Suprapubic skin (tissue), 3 donors: ENCODE results near the gene UBTD2.
"Not testable (repeated sequence)": the region's sequence is repeated elsewhere in the genome, so short reads cannot be mapped to it uniquely, and the experiment has no call there.

ENCODE experiments used
- EP300 ChIP-seq: sonication (generic); formaldehyde crosslinking; IDR thresholded peaks from one replicate; pipeline ENCODE4 v1.6.1; 2017; ENCODE audit warnings: antibody characterized with exemption
- POLR2A ChIP-seq, 2 donors: fragments of 450-650 bp; IDR thresholded peaks; one replicate each; pipeline ENCODE4 v1.6.1; 2017; ENCODE audit warnings: antibody characterized with exemption in 2 of 2, mild to moderate bottlenecking in 2 of 2, moderate library complexity in 2 of 2
- TF ChIP-seq, protein P1 (sequence below), 2 donors: fragments of 200-600 bp in 1 of 2; fragments of 450-650 bp in 1 of 2; sonication (generic) in 1 of 2; IDR thresholded peaks; one replicate each; pipeline ENCODE4 v1.5.1; 2016 to 2019; ENCODE audit warnings: antibody characterized with exemption in 2 of 2, mild to moderate bottlenecking in 1 of 2, moderate library complexity in 1 of 2

DNA sequence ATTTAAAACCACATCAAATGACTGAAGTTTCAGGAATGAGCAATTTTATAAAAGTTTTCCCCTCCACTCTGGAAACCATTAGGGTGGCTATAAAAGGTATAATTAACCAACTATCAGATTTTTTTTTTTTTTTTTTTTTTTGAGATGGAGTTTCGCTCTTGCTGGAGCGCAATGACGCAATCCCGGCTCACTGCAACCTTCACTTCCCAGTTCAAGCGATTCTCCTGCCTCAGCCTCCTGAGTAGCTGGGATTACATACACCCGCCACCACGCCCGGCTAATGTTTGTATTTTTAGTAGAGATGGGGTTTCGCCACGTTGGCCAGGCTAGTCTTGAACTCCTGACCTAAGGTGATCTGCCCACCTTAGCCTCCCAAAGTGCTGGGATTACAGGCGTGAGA, 77.6 kb downstream of the UBTD2 start:
- TF ChIP-seq POLR2A (IDR thresholded peaks at IDR 0.05); EP300: not testable (repeated sequence)
- TF ChIP-seq, protein P1, sequence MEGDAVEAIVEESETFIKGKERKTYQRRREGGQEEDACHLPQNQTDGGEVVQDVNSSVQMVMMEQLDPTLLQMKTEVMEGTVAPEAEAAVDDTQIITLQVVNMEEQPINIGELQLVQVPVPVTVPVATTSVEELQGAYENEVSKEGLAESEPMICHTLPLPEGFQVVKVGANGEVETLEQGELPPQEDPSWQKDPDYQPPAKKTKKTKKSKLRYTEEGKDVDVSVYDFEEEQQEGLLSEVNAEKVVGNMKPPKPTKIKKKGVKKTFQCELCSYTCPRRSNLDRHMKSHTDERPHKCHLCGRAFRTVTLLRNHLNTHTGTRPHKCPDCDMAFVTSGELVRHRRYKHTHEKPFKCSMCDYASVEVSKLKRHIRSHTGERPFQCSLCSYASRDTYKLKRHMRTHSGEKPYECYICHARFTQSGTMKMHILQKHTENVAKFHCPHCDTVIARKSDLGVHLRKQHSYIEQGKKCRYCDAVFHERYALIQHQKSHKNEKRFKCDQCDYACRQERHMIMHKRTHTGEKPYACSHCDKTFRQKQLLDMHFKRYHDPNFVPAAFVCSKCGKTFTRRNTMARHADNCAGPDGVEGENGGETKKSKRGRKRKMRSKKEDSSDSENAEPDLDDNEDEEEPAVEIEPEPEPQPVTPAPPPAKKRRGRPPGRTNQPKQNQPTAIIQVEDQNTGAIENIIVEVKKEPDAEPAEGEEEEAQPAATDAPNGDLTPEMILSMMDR (IDR thresholded peaks at IDR 0.05): not testable (repeated sequence)
